ENCODE data around the gene KIF25. TPM values are rescaled to one million over a fixed set of nuclear protein-coding genes. Genes with fewer than 3 reads are reported as not detected.

KIF25 gene
- total RNA-seq, 4 donors from 2014 or later = 0.26 TPM; not detected in 3

GRCh38 chr6:168028181-168028580 is 30.7 kb downstream of the KIF25 start:
- DNase-seq = no peak
- Histone ChIP-seq H3K27ac (no peak overlapping the region), H3K4me1 (peaks cover 0 to 23% (median 0%) of the 10 kb centered on the region in 3 donors), H3K9me3 (no peaks in the 10 kb centered on the region), H3K4me3 (no peak overlapping the region), H3K27me3 (peaks cover 0 to 7% (median 0%) of the 10 kb centered on the region in 4 donors), H3K36me3 (no peaks in the 10 kb centered on the region)
- intact Hi-C loops (cut with DNase I) = no loop called here
- 87 to 90% methylated on average over 9 of the region's 9 CpGs for WGBS, 2 donors
- TF ChIP-seq POLR2A (IDR thresholded peaks at IDR 0.05) = no peak
- TF ChIP-seq, protein P1, sequence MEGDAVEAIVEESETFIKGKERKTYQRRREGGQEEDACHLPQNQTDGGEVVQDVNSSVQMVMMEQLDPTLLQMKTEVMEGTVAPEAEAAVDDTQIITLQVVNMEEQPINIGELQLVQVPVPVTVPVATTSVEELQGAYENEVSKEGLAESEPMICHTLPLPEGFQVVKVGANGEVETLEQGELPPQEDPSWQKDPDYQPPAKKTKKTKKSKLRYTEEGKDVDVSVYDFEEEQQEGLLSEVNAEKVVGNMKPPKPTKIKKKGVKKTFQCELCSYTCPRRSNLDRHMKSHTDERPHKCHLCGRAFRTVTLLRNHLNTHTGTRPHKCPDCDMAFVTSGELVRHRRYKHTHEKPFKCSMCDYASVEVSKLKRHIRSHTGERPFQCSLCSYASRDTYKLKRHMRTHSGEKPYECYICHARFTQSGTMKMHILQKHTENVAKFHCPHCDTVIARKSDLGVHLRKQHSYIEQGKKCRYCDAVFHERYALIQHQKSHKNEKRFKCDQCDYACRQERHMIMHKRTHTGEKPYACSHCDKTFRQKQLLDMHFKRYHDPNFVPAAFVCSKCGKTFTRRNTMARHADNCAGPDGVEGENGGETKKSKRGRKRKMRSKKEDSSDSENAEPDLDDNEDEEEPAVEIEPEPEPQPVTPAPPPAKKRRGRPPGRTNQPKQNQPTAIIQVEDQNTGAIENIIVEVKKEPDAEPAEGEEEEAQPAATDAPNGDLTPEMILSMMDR (IDR thresholded peaks at IDR 0.05) = no peak

DNA sequence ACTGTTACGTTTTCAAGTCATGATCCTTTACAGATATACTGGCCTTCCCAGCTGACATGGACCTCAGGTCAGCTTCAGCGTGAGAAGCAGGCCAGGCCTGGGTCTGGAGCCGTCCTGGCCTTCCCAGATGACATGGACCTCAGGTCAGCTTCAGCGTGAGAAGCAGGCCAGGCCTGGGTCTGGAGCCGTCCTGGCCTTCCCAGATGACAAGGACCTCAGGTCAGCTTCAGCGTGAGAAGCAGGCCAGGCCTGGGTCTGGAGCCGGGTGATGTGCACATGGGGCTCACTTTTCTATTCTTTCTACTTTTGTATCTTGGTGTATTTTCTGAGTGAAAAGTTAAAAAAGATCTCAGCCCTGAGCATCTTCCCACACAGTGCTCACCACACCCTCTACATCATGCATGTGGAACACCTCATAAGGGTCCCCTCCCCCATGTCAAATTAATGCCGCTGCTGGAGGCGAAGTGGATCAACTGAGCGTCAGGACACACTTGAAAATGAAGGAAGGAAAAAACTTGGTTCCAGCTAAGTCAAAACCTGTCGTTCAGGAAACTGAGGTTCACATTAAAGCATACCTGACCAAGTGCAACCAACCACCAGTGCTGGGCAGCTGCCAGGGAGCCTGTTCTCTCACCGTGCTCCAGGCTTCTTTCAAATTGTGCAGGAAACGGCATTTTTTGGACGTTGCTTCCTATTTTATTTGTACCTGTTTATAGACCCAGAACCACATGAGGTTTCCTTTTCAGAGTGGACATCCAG is 32.2 kb downstream of the KIF25 start:
- peaks cover 0 to 25% (median 0%) of the 10 kb centered on the region in 3 donors for H3K4me1 ChIP-seq
- DNase-seq = no peak
- WGBS, 2 donors = 55 to 63% methylated on average over 11 of the region's 14 CpGs
- H3K27me3 ChIP-seq = peaks cover 0 to 5% (median 0%) of the 10 kb centered on the region in 4 donors
- H3K36me3 ChIP-seq = no peaks in the 10 kb centered on the region
- intact Hi-C loops (cut with DNase I) = no loop called here
- H3K9me3 ChIP-seq = no peaks in the 10 kb centered on the region
- TF ChIP-seq POLR2A (IDR thresholded peaks at IDR 0.05) = no peak
- TF ChIP-seq, protein P1 (IDR thresholded peaks at IDR 0.05) = no peak
- no peak overlapping the region for H3K27ac ChIP-seq
- H3K4me3 ChIP-seq = no peak overlapping the region

DNA sequence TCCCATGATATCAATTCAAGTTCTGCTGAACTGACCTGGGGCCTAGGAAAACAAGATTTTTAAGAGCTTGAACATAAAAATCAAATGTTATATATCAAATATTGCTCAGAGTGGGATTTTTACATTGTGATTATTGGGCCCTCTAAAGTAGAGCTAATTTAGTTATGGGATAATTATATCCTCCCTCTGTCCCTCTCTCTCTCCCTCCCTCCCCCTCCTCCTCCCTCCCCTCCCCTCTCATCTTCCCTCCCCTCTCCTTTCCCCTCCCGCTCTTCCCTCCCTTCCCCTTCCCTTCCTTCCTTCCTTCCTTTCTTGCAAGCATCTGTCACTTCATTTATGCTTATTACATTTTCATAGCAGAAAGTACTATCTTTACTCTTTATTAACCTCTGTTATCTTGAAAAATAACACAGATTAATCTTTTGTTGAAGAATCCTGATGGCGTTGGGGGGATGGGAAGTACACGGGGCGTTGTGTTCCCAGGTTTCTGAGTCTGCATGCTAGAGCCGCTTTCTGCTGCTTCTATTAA is 32.8 kb downstream of the KIF25 start:
- Histone ChIP-seq H3K27me3 (no peaks in the 10 kb centered on the region), H3K9me3 (no peaks in the 10 kb centered on the region), H3K36me3 (no peaks in the 10 kb centered on the region), H3K27ac (no peak overlapping the region), H3K4me3 (no peak overlapping the region), H3K4me1 (peaks cover 0 to 31% (median 0%) of the 10 kb centered on the region in 3 donors)
- no peak for TF ChIP-seq POLR2A (IDR thresholded peaks at IDR 0.05)
- TF ChIP-seq, protein P1 (IDR thresholded peaks at IDR 0.05) = no peak
- intact Hi-C loops (cut with DNase I) = no loop called here
- WGBS, 2 donors = 59 to 68% methylated on average over 5 of the region's 5 CpGs
- no peak for DNase-seq

- Histone ChIP-seq H3K9me3 (no peaks in the 10 kb centered on the region), H3K4me1 (peaks cover 4 to 37% (median 4%) of the 10 kb centered on the region in 3 donors), H3K27ac (peak overlapping the region in 1 of 4 donors; percentile 49), H3K4me3 (no peak overlapping the region), H3K27me3 (no peaks in the 10 kb centered on the region), H3K36me3 (no peaks in the 10 kb centered on the region)
- intact Hi-C loops (cut with DNase I) = no loop called here
- TF ChIP-seq, protein P1 (IDR thresholded peaks at IDR 0.05) = no peak
- no peak for TF ChIP-seq POLR2A (IDR thresholded peaks at IDR 0.05)
- 67 to 75% methylated on average over 2 of the region's 2 CpGs for WGBS, 2 donors
- DNase-seq = no peak
Observed at GRCh38 chr6:168030908-168031307, 33.4 kb downstream of the KIF25 start.

GRCh38 chr6:168031411-168031971 is 34.0 kb downstream of the KIF25 start:
- intact Hi-C loops (cut with DNase I) = no loop called here
- H3K27ac ChIP-seq = peak overlapping the region in 1 of 4 donors; percentile 49

More at GRCh38 chr6:168031411-168031971, 34.0 kb downstream of the KIF25 start:
- TF ChIP-seq, protein P1 (IDR thresholded peaks at IDR 0.05) = no peak
- TF ChIP-seq POLR2A (IDR thresholded peaks at IDR 0.05) = no peak
- Histone ChIP-seq H3K27me3 (no peaks in the 10 kb centered on the region), H3K4me3 (no peak overlapping the region), H3K9me3 (no peaks in the 10 kb centered on the region), H3K36me3 (no peaks in the 10 kb centered on the region), H3K4me1 (peaks cover 6 to 43% (median 6%) of the 10 kb centered on the region in 3 donors)
- WGBS, 2 donors = 79 to 86% methylated on average over 12 to 14 of the region's 14 CpGs
- DNase-seq = no peak
